A673 (cell line): ENCODE measurements around the gene CEP170B.

Experiments used
- CTCF ChIP-seq: fragments of 300-800, 200-600 bp; sonication (generic); conservative IDR thresholded peaks from 2 replicates; pipeline ENCODE4 v1.5.1; 2017; ENCODE audit warnings: low read depth, mild to moderate bottlenecking, antibody characterized with exemption, low read length, moderate library complexity, mixed read lengths
- EZH2 ChIP-seq: fragments of 200-600 bp; sonication (generic); IDR thresholded peaks from 2 replicates; pipeline ENCODE4 v1.6.1; 2017; ENCODE audit warnings: borderline replicate concordance, low read depth, mild to moderate bottlenecking, mixed read lengths, antibody characterized with exemption, low read length; ENCODE audit not compliant: poor library complexity, severe bottlenecking

GRCh38 chr14:104931771-104932675 lies 67.0 kb downstream of the CEP170B start:
- no peak for TF ChIP-seq CTCF
- no peak for TF ChIP-seq EZH2
